ENCODE measurements around the gene PBX3.

The PBX3 gene

GRCh38 chr9:125829743-125830142 is 82.6 kb downstream of the PBX3 start:
- H3K79me1 ChIP-seq (ENCODE audit: low read depth, low read length), result no peaks in the 10 kb centered on the region
- peaks cover 0 to 1% of the 10 kb centered on the region in 2 donors for H3K4me1 ChIP-seq (ENCODE audit: control insufficient read depth in 2 of 2, insufficient read depth in 1 of 2, low read depth in 1 of 2, low read length in 2 of 2)
- no peaks in the 10 kb centered on the region for H3K27me3 ChIP-seq (ENCODE audit: control insufficient read depth in 3 of 3, insufficient read depth in 3 of 3, low read depth in 1 of 3, low read length in 3 of 3)
- no peak overlapping the region for H3K9ac ChIP-seq (ENCODE audit: low read depth, low read length, poor library complexity)
- no peak overlapping the region for H2AK5ac ChIP-seq (ENCODE audit: low read depth, low read length)
- no peak overlapping the region for H2BK15ac ChIP-seq (ENCODE audit: low read length)
- WGBS, 2 donors (ENCODE audit: extremely low coverage in 2 of 2, insufficient read length in 2 of 2, insufficient replicate concordance in 1 of 2), result no CpG with 5 or more reads among the region's 7 CpGs
- no peaks in the 10 kb centered on the region for H3K36me3 ChIP-seq (replicated peaks in 1 of 2; ENCODE audit: control insufficient read depth in 2 of 2, insufficient read depth in 2 of 2, low read length in 2 of 2)
- no peak overlapping the region for H2BK5ac ChIP-seq (ENCODE audit: low read length)
- H3K27ac ChIP-seq (replicated peaks; ENCODE audit: low read length), result no peak overlapping the region
- no peak overlapping the region for H4K8ac ChIP-seq (ENCODE audit: low read depth, low read length)
- H3K4ac ChIP-seq (ENCODE audit: low read length), result no peak overlapping the region
- H2AFZ ChIP-seq (ENCODE audit: low read length), result no peak overlapping the region
- H3K9me3 ChIP-seq (replicated peaks in 1 of 2; ENCODE audit: control insufficient read depth in 2 of 2, insufficient read depth in 1 of 2, low read depth in 1 of 2, low read length in 2 of 2), result no peaks in the 10 kb centered on the region
- no peak overlapping the region for H2BK12ac ChIP-seq (ENCODE audit: low read length)
- no peak overlapping the region for H3K23ac ChIP-seq (ENCODE audit: low read depth, low read length, poor library complexity)
- H4K91ac ChIP-seq (ENCODE audit: low read depth, low read length, poor library complexity), result no peak overlapping the region
- H3K4me3 ChIP-seq (ENCODE audit: low read length in 2 of 2), result no peak overlapping the region
- DNase-seq (ENCODE audit: low spot score), result no peak
- no peak overlapping the region for H2BK120ac ChIP-seq (ENCODE audit: low read depth, low read length)
- peak overlapping the region; percentile 56 for H3K14ac ChIP-seq (ENCODE audit: low read length)
- H3K18ac ChIP-seq (ENCODE audit: low read length), result peak overlapping the region; percentile 57
- no peak overlapping the region for H3K4me2 ChIP-seq (ENCODE audit: insufficient read depth, low read length, poor library complexity, severe bottlenecking)

DNA sequence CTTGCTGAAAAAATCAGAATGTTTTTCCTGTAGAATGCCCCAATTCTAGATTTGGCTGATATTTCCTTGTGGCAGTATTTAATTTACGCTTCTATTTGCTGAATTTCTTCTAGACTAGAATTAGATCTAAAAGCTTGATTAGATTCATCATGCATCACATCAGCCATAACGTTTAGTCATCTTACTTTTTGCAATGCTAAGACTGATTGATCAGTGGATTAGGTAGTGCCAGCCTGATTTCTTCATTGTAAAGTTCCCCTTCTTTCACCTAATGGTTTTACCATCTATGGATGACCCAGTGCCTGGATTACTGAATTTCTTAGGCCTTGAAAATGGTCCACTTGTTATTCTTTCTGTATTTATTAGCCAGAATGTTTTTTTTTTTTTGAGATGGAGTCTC is 83.9 kb downstream of the PBX3 start:
- H3K4me2 ChIP-seq (ENCODE audit: insufficient read depth, low read length, poor library complexity, severe bottlenecking), result no peak overlapping the region
- no peak overlapping the region for H3K9ac ChIP-seq (ENCODE audit: low read depth, low read length, poor library complexity)
- no peak overlapping the region for H3K27ac ChIP-seq (replicated peaks; ENCODE audit: low read length)
- H2BK15ac ChIP-seq (ENCODE audit: low read length), result no peak overlapping the region
- no peaks in the 10 kb centered on the region for H3K27me3 ChIP-seq (ENCODE audit: control insufficient read depth in 3 of 3, insufficient read depth in 3 of 3, low read depth in 1 of 3, low read length in 3 of 3)
- H3K79me1 ChIP-seq (ENCODE audit: low read depth, low read length), result no peaks in the 10 kb centered on the region
- no peaks in the 10 kb centered on the region for H3K36me3 ChIP-seq (replicated peaks in 1 of 2; ENCODE audit: control insufficient read depth in 2 of 2, insufficient read depth in 2 of 2, low read length in 2 of 2)
- no CpG with 5 or more reads among the region's 2 CpGs for WGBS, 2 donors (ENCODE audit: extremely low coverage in 2 of 2, insufficient read length in 2 of 2, insufficient replicate concordance in 1 of 2)
- peaks cover 0 to 1% of the 10 kb centered on the region in 2 donors for H3K4me1 ChIP-seq (ENCODE audit: control insufficient read depth in 2 of 2, insufficient read depth in 1 of 2, low read depth in 1 of 2, low read length in 2 of 2)
- no peak overlapping the region for H2BK5ac ChIP-seq (ENCODE audit: low read length)
- H3K14ac ChIP-seq (ENCODE audit: low read length), result no peak overlapping the region
- no peak overlapping the region for H3K18ac ChIP-seq (ENCODE audit: low read length)
- no peak overlapping the region for H3K4me3 ChIP-seq (ENCODE audit: low read length in 2 of 2)
- no peak overlapping the region for H4K8ac ChIP-seq (ENCODE audit: low read depth, low read length)
- no peak overlapping the region for H2BK120ac ChIP-seq (ENCODE audit: low read depth, low read length)
- no peak for DNase-seq (ENCODE audit: low spot score)
- no peak overlapping the region for H2AK5ac ChIP-seq (ENCODE audit: low read depth, low read length)
- no peaks in the 10 kb centered on the region for H3K9me3 ChIP-seq (replicated peaks in 1 of 2; ENCODE audit: control insufficient read depth in 2 of 2, insufficient read depth in 1 of 2, low read depth in 1 of 2, low read length in 2 of 2)
- no peak overlapping the region for H3K4ac ChIP-seq (ENCODE audit: low read length)
- H3K23ac ChIP-seq (ENCODE audit: low read depth, low read length, poor library complexity), result no peak overlapping the region
- H4K91ac ChIP-seq (ENCODE audit: low read depth, low read length, poor library complexity), result no peak overlapping the region
- no peak overlapping the region for H2BK12ac ChIP-seq (ENCODE audit: low read length)
- H2AFZ ChIP-seq (ENCODE audit: low read length), result no peak overlapping the region

DNA sequence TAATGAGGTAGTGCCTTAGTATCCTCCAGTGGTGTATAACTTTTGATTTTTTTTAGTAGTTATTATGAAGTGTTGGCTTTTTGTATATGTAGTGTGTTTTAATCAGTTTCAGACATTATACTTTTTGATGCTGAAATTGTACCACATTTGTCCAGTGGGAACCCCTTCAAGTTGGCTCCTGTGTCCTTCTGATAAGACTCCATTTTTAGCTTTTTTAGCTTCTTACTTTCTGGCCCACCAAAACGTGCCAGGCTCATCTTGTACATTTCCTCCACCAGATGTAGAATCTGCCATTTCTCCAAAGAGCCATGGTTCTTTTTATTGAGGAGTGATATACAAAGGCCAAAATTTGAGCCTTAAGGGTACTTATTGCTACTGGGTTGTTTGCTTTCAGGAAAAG is 84.4 kb downstream of the PBX3 start:
- Histone ChIP-seq H3K36me3 (replicated peaks in 1 of 2; ENCODE audit: control insufficient read depth in 2 of 2, insufficient read depth in 2 of 2, low read length in 2 of 2) (no peaks in the 10 kb centered on the region), H4K8ac (ENCODE audit: low read depth, low read length) (no peak overlapping the region), H3K14ac (ENCODE audit: low read length) (no peak overlapping the region), H3K4ac (ENCODE audit: low read length) (no peak overlapping the region), H3K4me2 (ENCODE audit: insufficient read depth, low read length, poor library complexity, severe bottlenecking) (no peak overlapping the region), H3K23ac (ENCODE audit: low read depth, low read length, poor library complexity) (no peak overlapping the region), H3K79me1 (ENCODE audit: low read depth, low read length) (no peaks in the 10 kb centered on the region), H3K4me1 (ENCODE audit: control insufficient read depth in 2 of 2, insufficient read depth in 1 of 2, low read depth in 1 of 2, low read length in 2 of 2) (peaks cover 0 to 1% of the 10 kb centered on the region in 2 donors), H3K4me3 (ENCODE audit: low read length in 2 of 2) (no peak overlapping the region), H4K91ac (ENCODE audit: low read depth, low read length, poor library complexity) (no peak overlapping the region), H2BK12ac (ENCODE audit: low read length) (no peak overlapping the region), H2BK120ac (ENCODE audit: low read depth, low read length) (no peak overlapping the region), H2AFZ (ENCODE audit: low read length) (no peak overlapping the region), H3K27me3 (ENCODE audit: control insufficient read depth in 3 of 3, insufficient read depth in 3 of 3, low read depth in 1 of 3, low read length in 3 of 3) (no peaks in the 10 kb centered on the region), H3K9ac (ENCODE audit: low read depth, low read length, poor library complexity) (no peak overlapping the region), H2BK15ac (ENCODE audit: low read length) (no peak overlapping the region), H2AK5ac (ENCODE audit: low read depth, low read length) (no peak overlapping the region), H3K18ac (ENCODE audit: low read length) (no peak overlapping the region), H2BK5ac (ENCODE audit: low read length) (no peak overlapping the region), H3K27ac (replicated peaks; ENCODE audit: low read length) (no peak overlapping the region), H3K9me3 (replicated peaks in 1 of 2; ENCODE audit: control insufficient read depth in 2 of 2, insufficient read depth in 1 of 2, low read depth in 1 of 2, low read length in 2 of 2) (no peaks in the 10 kb centered on the region)
- no peak for DNase-seq (ENCODE audit: low spot score)
- WGBS, 2 donors (ENCODE audit: extremely low coverage in 2 of 2, insufficient read length in 2 of 2, insufficient replicate concordance in 1 of 2), result no CpG with 5 or more reads among the region's 1 CpG

DNA sequence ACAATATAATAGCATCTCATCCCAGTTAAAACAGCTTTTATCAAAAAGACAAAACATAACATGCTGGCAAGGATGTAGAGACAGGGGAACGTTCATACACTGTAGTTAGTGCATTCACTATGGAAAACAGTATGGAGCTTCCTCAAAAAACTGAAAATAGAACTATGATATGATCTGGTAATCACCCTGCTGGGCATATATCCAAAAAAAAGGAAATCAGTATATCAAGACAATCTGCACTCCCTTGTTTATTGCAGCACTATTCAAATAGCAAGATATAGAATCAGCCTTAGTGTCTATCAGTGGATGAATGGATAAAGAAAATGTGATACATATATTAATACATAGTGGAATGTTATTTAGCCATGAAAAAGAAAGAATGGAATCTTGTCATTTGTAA is 88.5 kb downstream of the PBX3 start:
- Histone ChIP-seq H2AFZ (ENCODE audit: low read length) (no peak overlapping the region), H3K27me3 (ENCODE audit: control insufficient read depth in 3 of 3, insufficient read depth in 3 of 3, low read depth in 1 of 3, low read length in 3 of 3) (no peaks in the 10 kb centered on the region), H3K9me3 (replicated peaks in 1 of 2; ENCODE audit: control insufficient read depth in 2 of 2, insufficient read depth in 1 of 2, low read depth in 1 of 2, low read length in 2 of 2) (no peaks in the 10 kb centered on the region), H3K23ac (ENCODE audit: low read depth, low read length, poor library complexity) (no peak overlapping the region), H2BK15ac (ENCODE audit: low read length) (no peak overlapping the region), H3K4me2 (ENCODE audit: insufficient read depth, low read length, poor library complexity, severe bottlenecking) (no peak overlapping the region), H4K8ac (ENCODE audit: low read depth, low read length) (no peak overlapping the region), H3K36me3 (replicated peaks in 1 of 2; ENCODE audit: control insufficient read depth in 2 of 2, insufficient read depth in 2 of 2, low read length in 2 of 2) (no peaks in the 10 kb centered on the region), H2BK12ac (ENCODE audit: low read length) (no peak overlapping the region), H3K9ac (ENCODE audit: low read depth, low read length, poor library complexity) (no peak overlapping the region), H3K27ac (replicated peaks; ENCODE audit: low read length) (no peak overlapping the region), H2BK5ac (ENCODE audit: low read length) (no peak overlapping the region), H3K4me1 (ENCODE audit: control insufficient read depth in 2 of 2, insufficient read depth in 1 of 2, low read depth in 1 of 2, low read length in 2 of 2) (peaks cover 0 to 2% of the 10 kb centered on the region in 2 donors), H3K79me1 (ENCODE audit: low read depth, low read length) (no peaks in the 10 kb centered on the region), H3K14ac (ENCODE audit: low read length) (no peak overlapping the region), H4K91ac (ENCODE audit: low read depth, low read length, poor library complexity) (no peak overlapping the region), H3K4ac (ENCODE audit: low read length) (no peak overlapping the region), H2AK5ac (ENCODE audit: low read depth, low read length) (no peak overlapping the region), H3K18ac (ENCODE audit: low read length) (no peak overlapping the region), H2BK120ac (ENCODE audit: low read depth, low read length) (no peak overlapping the region), H3K4me3 (ENCODE audit: low read length in 2 of 2) (no peak overlapping the region)
- DNase-seq (ENCODE audit: low spot score), result no peak
- WGBS, 2 donors (ENCODE audit: extremely low coverage in 2 of 2, insufficient read length in 2 of 2, insufficient replicate concordance in 1 of 2), result no CpG with 5 or more reads among the region's 1 CpG
